K562 (cell line): Measurements from ENCODE around the gene ZNF48. TPM values are rescaled to one million over a fixed set of nuclear protein-coding genes. Genes with fewer than 3 reads are reported as not detected.

Experiments
- CC2D1A ChIP-seq: fragments of 450-650 bp; IDR thresholded peaks from 2 replicates; pipeline ENCODE4 v1.6.1; 2017; ENCODE audit warnings: mild to moderate bottlenecking
- CHCHD3 ChIP-seq: fragments of 250-450 bp; sonication (Bioruptor Pico); IDR thresholded peaks from 2 replicates; pipeline ENCODE4 v2.1.2; 2022; ENCODE audit warnings: mild to moderate bottlenecking
- CHD2 ChIP-seq: IDR thresholded peaks from 2 replicates; pipeline ENCODE4 v1.6.1; 2011; ENCODE audit warnings: low read depth, low read length
- CREB3 ChIP-seq: fragments of 450-650 bp; conservative IDR thresholded peaks from 2 replicates; pipeline ENCODE4 v1.6.1; 2016; ENCODE audit warnings: missing genetic modification characterization, low read depth, mild to moderate bottlenecking, missing compliant biosample characterization, moderate library complexity
- DACH1 ChIP-seq: fragments of 450-650 bp; IDR thresholded peaks from 2 replicates; pipeline ENCODE4 v1.6.1; 2018; ENCODE audit not compliant: partially characterized antibody
- ESRRA ChIP-seq: fragments of 450-650 bp; IDR thresholded peaks from 2 replicates; pipeline ENCODE4 v1.6.1; 2014; ENCODE audit warnings: low read depth, mild to moderate bottlenecking, moderate library complexity, borderline replicate concordance
- GATAD2B ChIP-seq: fragments of 450-650 bp; IDR thresholded peaks from 2 replicates; pipeline ENCODE4 v1.6.1; 2017; ENCODE audit warnings: mild to moderate bottlenecking, borderline replicate concordance
- HMBOX1 ChIP-seq: sonication (generic); IDR thresholded peaks from 2 replicates; pipeline ENCODE4 v1.6.1; 2016
- JUN ChIP-seq, 2 experiments: sonication (generic) in 1 of 2; formaldehyde crosslinking in 1 of 2; IDR thresholded peaks; 2 replicates each; pipeline versions ENCODE4 v1.6.1 to v1.8.0; 2012 to 2022; ENCODE audit warnings: borderline replicate concordance in 2 of 2, mild to moderate bottlenecking in 2 of 2, improper control_type of control experiment in 1 of 2, low read depth in 1 of 2, low read length in 1 of 2, missing genetic modification reagents in 1 of 2
- KDM2B ChIP-seq: fragments of 250-450 bp; sonication (Bioruptor Pico); IDR thresholded peaks from 2 replicates; pipeline ENCODE4 v1.8.0; 2021; ENCODE audit warnings: mild to moderate bottlenecking, moderate library complexity
- KLF16 ChIP-seq: IDR thresholded peaks from 2 replicates; pipeline ENCODE4 v1.6.1; 2016; ENCODE audit warnings: antibody characterized with exemption
- PCBP2 ChIP-seq: fragments of 200-400 bp; formaldehyde crosslinking; IDR thresholded peaks from 2 replicates; pipeline ENCODE4 v1.6.1; 2018; ENCODE audit warnings: low read length, low read depth, mild to moderate bottlenecking, moderate library complexity; ENCODE audit not compliant: poor library complexity, severe bottlenecking
- PRPF4 ChIP-seq: fragments of 200-400 bp; formaldehyde crosslinking; IDR thresholded peaks from one replicate; pipeline ENCODE4 v1.6.1; 2017; ENCODE audit warnings: low read length, low read depth, mild to moderate bottlenecking; ENCODE audit not compliant: insufficient read depth, poor library complexity, severe bottlenecking
- TFAM ChIP-seq: fragments of 250-450 bp; sonication (Bioruptor Pico); conservative IDR thresholded peaks from 2 replicates; pipeline ENCODE4 v1.5.0; 2021; ENCODE audit warnings: mild to moderate bottlenecking, moderate library complexity
- TOE1 ChIP-seq, 2 experiments: fragments of 450-650 bp in 1 of 2; sonication (generic) in 1 of 2; formaldehyde crosslinking in 1 of 2; IDR thresholded peaks; 2 replicates each; pipeline versions ENCODE4 v1.7.1 to v1.8.0; 2016 to 2022; ENCODE audit warnings: borderline replicate concordance in 2 of 2, mild to moderate bottlenecking in 2 of 2, antibody characterized with exemption in 1 of 2, inconsistent platforms in 1 of 2, low read depth in 1 of 2, missing genetic modification reagents in 1 of 2, moderate library complexity in 1 of 2
- ZBTB49 ChIP-seq: sonication (generic); formaldehyde crosslinking; IDR thresholded peaks from 2 replicates; pipeline ENCODE4 v1.8.0; 2022; ENCODE audit warnings: missing genetic modification reagents, mild to moderate bottlenecking, borderline replicate concordance
- ZNF3 ChIP-seq: fragments of 250-450 bp; sonication (Bioruptor Pico); IDR thresholded peaks from 2 replicates; pipeline ENCODE4 v1.5.0; 2021; ENCODE audit warnings: mild to moderate bottlenecking, moderate library complexity
- ZNF551 ChIP-seq: fragments of 250-450 bp; sonication (Bioruptor Pico); IDR thresholded peaks from 2 replicates; pipeline ENCODE4 v1.5.0; 2021; ENCODE audit warnings: mild to moderate bottlenecking, moderate library complexity
- ZNF655 ChIP-seq: fragments of 250-450 bp; sonication (Bioruptor Pico); IDR thresholded peaks from 2 replicates; pipeline ENCODE4 v1.5.0; 2021
- polyA plus RNA-seq, 8 experiments: library from polyadenylated mRNA; depleted of rRNA in 4 of 8; stranded (reverse) in 5 of 8; unstranded in 3 of 8; fragments of >200 nt; fragmentation: Nextera tagmentation in 2 of 8; fragmentation: Illumina TruSeq in 1 of 8; extraction: Ambion mirVana in 2 of 8; extraction: Trizol in 1 of 8; gene quantifications; 2 replicates each; pipeline versions ENCODE4 v1.2.1 to v1.2.3, GENCODE V29; 2011 to 2014; ENCODE audit warnings: inconsistent platforms in 1 of 8, missing spikeins in 1 of 8
- total RNA-seq, 7 experiments: library from RNA; depleted of rRNA in 6 of 7; stranded (reverse); fragments of >200 nt in 6 of 7; fragmentation: Illumina TruSeq in 2 of 7; extraction: Trizol in 2 of 7; gene quantifications; 2 replicates each; pipeline versions ENCODE4 v1.2.1 to v1.2.3, GENCODE V29; 2011 to 2021; ENCODE audit warnings: low replicate concordance in 1 of 7
- TF ChIP-seq, protein P1 (sequence below): fragments of 200-400 bp; formaldehyde crosslinking; IDR thresholded peaks from 2 replicates; pipeline ENCODE4 v1.6.1; 2017; ENCODE audit warnings: mild to moderate bottlenecking, low read depth, low read length, moderate library complexity

The ZNF48 gene
- total and polyA plus RNA-seq, 9 of the 15 experiments (the other 6 are each of a cell fraction or from before 2014, with no cell fraction given), result 0.38 to 11.6 (median 4.7) TPM

- TF ChIP-seq, protein P1, sequence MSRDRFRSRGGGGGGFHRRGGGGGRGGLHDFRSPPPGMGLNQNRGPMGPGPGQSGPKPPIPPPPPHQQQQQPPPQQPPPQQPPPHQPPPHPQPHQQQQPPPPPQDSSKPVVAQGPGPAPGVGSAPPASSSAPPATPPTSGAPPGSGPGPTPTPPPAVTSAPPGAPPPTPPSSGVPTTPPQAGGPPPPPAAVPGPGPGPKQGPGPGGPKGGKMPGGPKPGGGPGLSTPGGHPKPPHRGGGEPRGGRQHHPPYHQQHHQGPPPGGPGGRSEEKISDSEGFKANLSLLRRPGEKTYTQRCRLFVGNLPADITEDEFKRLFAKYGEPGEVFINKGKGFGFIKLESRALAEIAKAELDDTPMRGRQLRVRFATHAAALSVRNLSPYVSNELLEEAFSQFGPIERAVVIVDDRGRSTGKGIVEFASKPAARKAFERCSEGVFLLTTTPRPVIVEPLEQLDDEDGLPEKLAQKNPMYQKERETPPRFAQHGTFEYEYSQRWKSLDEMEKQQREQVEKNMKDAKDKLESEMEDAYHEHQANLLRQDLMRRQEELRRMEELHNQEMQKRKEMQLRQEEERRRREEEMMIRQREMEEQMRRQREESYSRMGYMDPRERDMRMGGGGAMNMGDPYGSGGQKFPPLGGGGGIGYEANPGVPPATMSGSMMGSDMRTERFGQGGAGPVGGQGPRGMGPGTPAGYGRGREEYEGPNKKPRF, result no peak
- TF ChIP-seq TFAM (CRISPR knock-in tag) (no peak), KLF16 (no peak), DACH1 (no peak), HMBOX1 (no peak), CHCHD3 (CRISPR knock-in tag) (no peak), ESRRA (no peak; the same call in 1 of the 2 replicates), GATAD2B (no peak), CHD2 (no peak), ZNF3 (CRISPR knock-in tag) (no peak), CREB3 (no peak), PCBP2 (no peak), ZBTB49 (CRISPR knock-in tag) (no peak), PRPF4 (no peak), ZNF551 (CRISPR knock-in tag) (no peak), TOE1 (IDR thresholded peaks at IDR 0.05; ENCODE audit: borderline replicate concordance) (peak; percentile 27; the same call in 1 of the 2 replicates), TOE1 (CRISPR knock-in tag; IDR thresholded peaks at IDR 0.05; ENCODE audit: borderline replicate concordance, low read depth) (no peak), ZNF655 (CRISPR knock-in tag) (no peak), KDM2B (no peak), CC2D1A (peak; percentile 88), JUN (IDR thresholded peaks at IDR 0.05; ENCODE audit: borderline replicate concordance, low read depth, low read length) (no peak), JUN (CRISPR knock-in tag; IDR thresholded peaks at IDR 0.05; ENCODE audit: borderline replicate concordance) (no peak)
These were observed 35.3 kb downstream of the ZNF48 start (continued) for GRCh38 chr16:30430428-30430970.
